Transverse colon (tissue), 4 donors: ENCODE results near the gene PACS2. TPM values are rescaled to one million over a fixed set of nuclear protein-coding genes. Genes with fewer than 3 reads are reported as not detected.

Experiments
- DNase-seq: peaks from one replicate; pipeline ENCODE4 v3.0.0-alpha.2; 2019
- H3K27ac ChIP-seq, 4 donors: fragments of 200-600 bp; sonication (generic); 2 replicates each; pipeline ENCODE4 v1.5.1; 2016 to 2018; ENCODE audit warnings: inconsistent platforms in 4 of 4
- H3K27me3 ChIP-seq: fragments of 200-600 bp; sonication (generic); 2 replicates; pipeline ENCODE4 v1.5.1; 2017; ENCODE audit warnings: inconsistent platforms
- H3K36me3 ChIP-seq, 4 donors: fragments of 200-600 bp; sonication (generic); 2 replicates each; pipeline ENCODE4 v1.5.1; 2017 to 2019; ENCODE audit warnings: inconsistent platforms in 4 of 4
- H3K4me1 ChIP-seq, 4 donors: fragments of 200-600 bp; sonication (generic); 2 replicates each; pipeline ENCODE4 v1.5.1; 2017 to 2020; ENCODE audit warnings: inconsistent platforms in 4 of 4
- H3K4me3 ChIP-seq, 4 donors: fragments of 200-600 bp; sonication (generic); 1 replicate in 1 of 4; 2 replicates in 3 of 4; pipeline versions ENCODE4 v1.5.1 to v1.6.1; 2017 to 2019; ENCODE audit warnings: inconsistent platforms in 4 of 4
- H3K9me3 ChIP-seq, 2 donors: fragments of 200-600 bp; sonication (generic); 2 replicates each; pipeline ENCODE4 v1.5.1; 2017 to 2019; ENCODE audit warnings: inconsistent platforms in 2 of 2
- EP300 ChIP-seq: sonication (generic); formaldehyde crosslinking; IDR thresholded peaks from one replicate; pipeline ENCODE4 v1.6.1; 2017; ENCODE audit warnings: antibody characterized with exemption, low read depth
- POLR2A ChIP-seq: fragments of 450-650 bp; IDR thresholded peaks from one replicate; pipeline ENCODE4 v1.6.1; 2016; ENCODE audit warnings: antibody characterized with exemption, mild to moderate bottlenecking, moderate library complexity
- POLR2AphosphoS5 ChIP-seq, 3 donors: sonication (generic); formaldehyde crosslinking; IDR thresholded peaks; one replicate each; pipeline ENCODE4 v1.6.1; 2016; ENCODE audit warnings: antibody characterized with exemption in 3 of 3
- WGBS, 2 donors: methylation state at CpG; one replicate each; pipeline ENCODE4 v1.1.5; 2018; ENCODE audit warnings: low coverage in 1 of 2; 5-methylcytosine and 5-hydroxymethylcytosine counted together
- in situ Hi-C, 4 donors: fragments of 200-750 bp; cut with MboI; loops; one replicate each; pipeline versions ENCODE4 v1.15.0 to v1.15.1; 2017; ENCODE audit warnings: low sequenced_read_pairs in 3 of 4, low pct_ligation_motif_present in 1 of 4, low pct_unique_long_range_greater_than_20kb in 1 of 4
- intact Hi-C: fragments of 100-400 bp; cut with DNase I; formaldehyde crosslinking; loops from one replicate; pipeline ENCODE4 v1.15.1; 2023; ENCODE audit warnings: low total_unique reads
- total RNA-seq, 4 donors: library from RNA; depleted of rRNA; stranded (reverse); fragments of >200 nt; gene quantifications; one replicate each; pipeline ENCODE4 v1.1.0, GENCODE V29; 2016
- TF ChIP-seq, protein P1 (sequence below), 5 experiments: fragments of 200-600 bp in 3 of 5; fragments of 450-650 bp in 2 of 5; sonication (generic) in 3 of 5; IDR thresholded peaks; 1 replicate in 2 of 5; 2 replicates in 3 of 5; pipeline ENCODE4 v1.5.1; 2016 to 2017; ENCODE audit warnings: antibody characterized with exemption in 5 of 5, inconsistent platforms in 3 of 5, mild to moderate bottlenecking in 2 of 5, moderate library complexity in 1 of 5

PACS2 gene
- total RNA-seq, 4 donors from 2014 or later = 63.0 to 249 (median 135) TPM

DNA sequence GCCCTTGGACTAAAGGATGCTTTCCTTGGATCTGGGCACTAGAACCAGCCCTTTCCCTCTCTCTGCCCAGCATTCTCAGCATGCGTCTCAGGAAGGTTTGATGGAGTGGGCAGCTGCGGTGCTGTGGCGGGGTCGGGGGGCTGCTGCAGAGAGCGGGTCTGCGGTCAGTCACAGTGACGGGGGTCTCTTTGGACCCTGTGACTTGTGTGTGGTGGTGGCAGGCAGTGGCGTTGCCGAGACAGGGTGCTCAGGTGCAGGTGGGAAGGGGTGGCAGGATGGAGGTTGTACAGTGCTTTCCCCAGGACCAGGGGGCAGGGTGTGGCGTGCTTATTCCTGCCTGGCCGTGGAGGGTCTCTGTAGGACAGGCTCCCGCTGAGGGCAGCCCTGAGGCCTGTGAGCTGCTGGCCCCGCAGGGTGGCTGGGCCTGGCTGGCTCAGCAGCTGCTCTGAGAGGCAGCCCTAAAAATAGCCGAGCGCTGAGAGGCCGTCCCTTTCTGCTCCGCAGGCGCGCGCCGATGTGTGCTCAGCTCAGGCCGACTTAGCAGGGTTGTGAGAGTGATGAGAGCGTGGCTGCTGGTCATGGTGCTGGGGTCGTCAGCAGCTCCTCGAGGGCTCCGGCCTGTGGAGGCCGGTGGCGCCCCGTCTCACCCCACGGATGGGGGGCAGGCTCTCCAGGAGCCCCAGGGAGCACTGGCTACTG lies 9.7 kb downstream of the PACS2 start:
- no peak for TF ChIP-seq POLR2A
- TF ChIP-seq, protein P1, sequence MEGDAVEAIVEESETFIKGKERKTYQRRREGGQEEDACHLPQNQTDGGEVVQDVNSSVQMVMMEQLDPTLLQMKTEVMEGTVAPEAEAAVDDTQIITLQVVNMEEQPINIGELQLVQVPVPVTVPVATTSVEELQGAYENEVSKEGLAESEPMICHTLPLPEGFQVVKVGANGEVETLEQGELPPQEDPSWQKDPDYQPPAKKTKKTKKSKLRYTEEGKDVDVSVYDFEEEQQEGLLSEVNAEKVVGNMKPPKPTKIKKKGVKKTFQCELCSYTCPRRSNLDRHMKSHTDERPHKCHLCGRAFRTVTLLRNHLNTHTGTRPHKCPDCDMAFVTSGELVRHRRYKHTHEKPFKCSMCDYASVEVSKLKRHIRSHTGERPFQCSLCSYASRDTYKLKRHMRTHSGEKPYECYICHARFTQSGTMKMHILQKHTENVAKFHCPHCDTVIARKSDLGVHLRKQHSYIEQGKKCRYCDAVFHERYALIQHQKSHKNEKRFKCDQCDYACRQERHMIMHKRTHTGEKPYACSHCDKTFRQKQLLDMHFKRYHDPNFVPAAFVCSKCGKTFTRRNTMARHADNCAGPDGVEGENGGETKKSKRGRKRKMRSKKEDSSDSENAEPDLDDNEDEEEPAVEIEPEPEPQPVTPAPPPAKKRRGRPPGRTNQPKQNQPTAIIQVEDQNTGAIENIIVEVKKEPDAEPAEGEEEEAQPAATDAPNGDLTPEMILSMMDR (IDR thresholded peaks at IDR 0.05) = no peak
- no peak overlapping the region for H3K27ac ChIP-seq
- H3K27me3 ChIP-seq = no peaks in the 10 kb centered on the region
- H3K4me3 ChIP-seq = no peak overlapping the region
- intact Hi-C loops = no loop called here
- DNase-seq = no peak
- no peaks in the 10 kb centered on the region for H3K36me3 ChIP-seq
- 90% methylated on average over 12 of the region's 30 CpGs; no CpG with 5 or more reads in 1 of the 2 donors for WGBS, 2 donors
- H3K9me3 ChIP-seq = no peaks in the 10 kb centered on the region
- in situ Hi-C loops = no loop called here
- H3K4me1 ChIP-seq = peaks cover 0 to 22% (median 5%) of the 10 kb centered on the region in 4 donors

DNA sequence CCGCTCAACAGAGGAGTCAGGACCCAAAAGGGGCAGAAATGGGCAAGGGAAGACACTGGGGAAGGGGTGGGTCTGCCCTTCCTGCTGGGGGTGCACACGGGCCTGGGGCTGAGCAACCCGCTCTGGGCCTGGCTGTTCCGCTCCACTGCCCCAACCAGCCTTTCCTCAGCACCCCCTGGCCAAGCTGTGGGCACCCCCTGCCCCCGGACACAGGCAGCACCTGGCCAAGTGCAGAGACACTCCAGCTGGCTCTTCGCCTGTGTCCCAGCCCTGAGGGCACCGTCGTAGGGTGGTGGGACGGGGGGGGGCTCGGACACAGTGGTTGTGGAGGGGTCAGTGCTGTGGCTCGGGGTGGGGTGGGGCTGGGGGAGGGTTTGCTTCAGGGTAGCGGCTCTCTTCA lies 10.3 kb downstream of the PACS2 start:
- intact Hi-C loops = no loop called here
- Histone ChIP-seq H3K27ac (no peak overlapping the region), H3K36me3 (no peaks in the 10 kb centered on the region), H3K9me3 (no peaks in the 10 kb centered on the region), H3K27me3 (no peaks in the 10 kb centered on the region), H3K4me3 (no peak overlapping the region), H3K4me1 (peaks cover 0 to 22% (median 5%) of the 10 kb centered on the region in 4 donors)
- TF ChIP-seq POLR2AphosphoS5 (IDR thresholded peaks at IDR 0.05) (no peak), EP300 (no peak), POLR2A (no peak)
- TF ChIP-seq, protein P1 (IDR thresholded peaks at IDR 0.05) = no peak
- 68% methylated on average over 12 of the region's 12 CpGs; no CpG with 5 or more reads in 1 of the 2 donors for WGBS, 2 donors
- in situ Hi-C loops = no loop called here
- DNase-seq = no peak

DNA sequence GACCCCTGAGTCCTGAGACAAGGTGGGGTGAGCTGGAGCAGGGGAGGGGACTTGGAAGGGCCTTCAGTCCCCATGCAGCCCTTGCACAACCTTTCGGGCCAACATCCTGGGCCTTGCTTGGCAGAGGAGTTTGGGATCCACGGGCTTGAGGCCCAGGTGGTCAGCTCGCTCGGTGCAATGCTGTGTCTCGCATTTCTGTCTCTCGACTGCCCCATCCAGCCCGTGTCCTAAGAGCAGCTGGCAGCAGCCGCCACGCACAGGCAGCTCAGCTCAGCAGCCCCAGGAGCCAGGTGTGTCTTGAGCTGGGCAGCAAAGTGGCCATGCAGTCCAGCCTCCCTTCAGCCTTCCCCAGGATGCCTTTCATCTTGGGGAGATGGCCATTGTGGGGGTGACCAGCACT lies 10.8 kb downstream of the PACS2 start:
- Histone ChIP-seq H3K27ac (no peak overlapping the region), H3K36me3 (no peaks in the 10 kb centered on the region), H3K27me3 (no peaks in the 10 kb centered on the region), H3K4me1 (peaks cover 0 to 22% (median 5%) of the 10 kb centered on the region in 4 donors), H3K9me3 (no peaks in the 10 kb centered on the region), H3K4me3 (no peak overlapping the region)
- WGBS, 2 donors = 92% methylated on average over 9 of the region's 9 CpGs; no CpG with 5 or more reads in 1 of the 2 donors
- no peak for DNase-seq
- in situ Hi-C loops = no loop called here
- intact Hi-C loops = no loop called here
- TF ChIP-seq POLR2AphosphoS5 (IDR thresholded peaks at IDR 0.05) = no peak
- no peak for TF ChIP-seq POLR2A
- TF ChIP-seq EP300 = no peak
- TF ChIP-seq, protein P1 (IDR thresholded peaks at IDR 0.05) = no peak

DNA sequence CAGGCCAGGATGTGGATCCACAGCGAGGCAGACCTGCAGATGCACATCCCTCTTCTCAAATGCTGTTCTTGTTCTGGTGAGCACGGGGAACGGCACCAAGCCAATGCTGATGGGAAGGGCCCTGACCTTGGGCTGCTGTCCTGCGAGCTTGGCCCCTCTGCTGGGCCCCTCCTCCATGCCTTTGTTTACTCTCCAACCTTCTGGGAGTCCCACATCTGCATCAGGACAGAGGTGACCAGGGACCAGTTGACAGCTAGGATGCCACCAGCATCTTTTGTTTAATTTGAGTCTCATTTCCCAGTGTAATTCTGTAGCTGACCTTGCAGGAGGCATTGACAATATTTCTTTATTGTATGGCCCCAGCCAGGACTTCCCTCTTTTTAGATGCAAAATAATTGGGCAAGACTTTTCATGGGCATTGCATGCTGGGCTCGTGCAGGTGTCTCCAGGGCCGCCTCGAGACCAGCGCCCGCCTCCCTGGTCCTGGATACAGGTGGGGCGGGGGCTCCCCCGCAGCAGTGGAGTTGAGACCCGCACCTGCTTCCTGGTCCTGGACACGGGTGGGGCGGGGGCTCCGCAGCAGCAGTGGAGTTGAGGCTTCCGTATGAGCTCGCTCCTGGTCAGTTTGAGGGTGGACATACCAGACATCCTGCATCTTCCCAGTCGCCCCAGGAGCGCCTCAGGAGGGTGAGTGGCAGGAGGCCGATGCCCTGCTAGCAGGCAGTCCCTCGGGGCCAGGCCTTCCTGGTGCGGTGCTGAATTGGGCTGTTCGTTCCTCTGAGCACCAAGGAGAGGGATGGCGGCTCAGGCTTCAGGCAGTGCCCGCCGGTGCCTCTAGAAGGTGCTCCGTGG lies 11.4 kb downstream of the PACS2 start:
- 88 to 91% methylated on average over 7 to 26 of the region's 27 CpGs for WGBS, 2 donors
- DNase-seq = no peak
- Histone ChIP-seq H3K27me3 (no peaks in the 10 kb centered on the region), H3K27ac (no peak overlapping the region), H3K4me1 (peaks cover 0 to 22% (median 5%) of the 10 kb centered on the region in 4 donors), H3K9me3 (no peaks in the 10 kb centered on the region), H3K36me3 (no peaks in the 10 kb centered on the region), H3K4me3 (no peak overlapping the region)
- TF ChIP-seq POLR2AphosphoS5 (IDR thresholded peaks at IDR 0.05) (no peak), POLR2A (no peak), EP300 (no peak)
- TF ChIP-seq, protein P1 (IDR thresholded peaks at IDR 0.05) = no peak
- in situ Hi-C loops (no loop called here), intact Hi-C loops (no loop called here)
